HEK293T (cell line): ENCODE data around the gene GRM6.

Experiments used
- ARNT ChIP-seq: fragments of 450-650 bp; IDR thresholded peaks from 2 replicates; pipeline ENCODE4 v1.6.1; 2017; ENCODE audit warnings: mild to moderate bottlenecking
- BHLHE40 ChIP-seq: fragments of 450-650 bp; IDR thresholded peaks from 2 replicates; pipeline ENCODE4 v1.6.1; 2016; ENCODE audit warnings: mild to moderate bottlenecking, moderate library complexity, borderline replicate concordance
- CTBP1 ChIP-seq: fragments of 450-650 bp; IDR thresholded peaks from 2 replicates; pipeline ENCODE4 v1.6.1; 2016; ENCODE audit warnings: borderline replicate concordance
- ELF4 ChIP-seq: fragments of 450-650 bp; IDR thresholded peaks from 2 replicates; pipeline ENCODE4 v1.6.1; 2017; ENCODE audit warnings: antibody characterized with exemption
- FOXA1 ChIP-seq: fragments of 450-650 bp; IDR thresholded peaks from 2 replicates; pipeline ENCODE4 v1.6.1; 2016; ENCODE audit warnings: mild to moderate bottlenecking
- FOXK2 ChIP-seq: fragments of 450-650 bp; IDR thresholded peaks from 2 replicates; pipeline ENCODE4 v1.6.1; 2016; ENCODE audit warnings: mild to moderate bottlenecking
- FOXM1 ChIP-seq: fragments of 450-650 bp; IDR thresholded peaks from 2 replicates; pipeline ENCODE4 v1.6.1; 2017; ENCODE audit warnings: mild to moderate bottlenecking, borderline replicate concordance
- HDGF ChIP-seq: fragments of 450-650 bp; IDR thresholded peaks from 2 replicates; pipeline ENCODE4 v1.6.1; 2017; ENCODE audit warnings: antibody characterized with exemption, borderline replicate concordance
- L3MBTL2 ChIP-seq: fragments of 450-650 bp; conservative IDR thresholded peaks from 2 replicates; pipeline ENCODE4 v1.6.1; 2016; ENCODE audit warnings: mild to moderate bottlenecking
- NFRKB ChIP-seq: fragments of 450-650 bp; IDR thresholded peaks from 2 replicates; pipeline ENCODE4 v1.6.1; 2016; ENCODE audit warnings: mild to moderate bottlenecking, moderate library complexity
- SP1 ChIP-seq: fragments of 450-650 bp; IDR thresholded peaks from 2 replicates; pipeline ENCODE4 v1.6.1; 2017
- SUZ12 ChIP-seq: fragments of 450-650 bp; IDR thresholded peaks from 2 replicates; pipeline ENCODE4 v1.6.1; 2016; ENCODE audit warnings: mild to moderate bottlenecking
- TARDBP ChIP-seq: fragments of 450-650 bp; IDR thresholded peaks from 2 replicates; pipeline ENCODE4 v1.6.1; 2016
- TF ChIP-seq, protein P1 (sequence below): fragments of 450-650 bp; IDR thresholded peaks from 2 replicates; pipeline ENCODE4 v1.6.1; 2016

GRCh38 chr5:178983728-178984127, 11.4 kb downstream of the GRM6 start:
- TF ChIP-seq BHLHE40 (no peak), SP1 (no peak), L3MBTL2 (no peak), FOXM1 (no peak), ARNT (no peak), CTBP1 (no peak), TARDBP (no peak), HDGF (no peak), NFRKB (no peak), FOXA1 (no peak), SUZ12 (no peak), FOXK2 (no peak), ELF4 (no peak)
- TF ChIP-seq, protein P1, sequence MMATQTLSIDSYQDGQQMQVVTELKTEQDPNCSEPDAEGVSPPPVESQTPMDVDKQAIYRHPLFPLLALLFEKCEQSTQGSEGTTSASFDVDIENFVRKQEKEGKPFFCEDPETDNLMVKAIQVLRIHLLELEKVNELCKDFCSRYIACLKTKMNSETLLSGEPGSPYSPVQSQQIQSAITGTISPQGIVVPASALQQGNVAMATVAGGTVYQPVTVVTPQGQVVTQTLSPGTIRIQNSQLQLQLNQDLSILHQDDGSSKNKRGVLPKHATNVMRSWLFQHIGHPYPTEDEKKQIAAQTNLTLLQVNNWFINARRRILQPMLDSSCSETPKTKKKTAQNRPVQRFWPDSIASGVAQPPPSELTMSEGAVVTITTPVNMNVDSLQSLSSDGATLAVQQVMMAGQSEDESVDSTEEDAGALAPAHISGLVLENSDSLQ, result no peak
